Astrocyte (in vitro differentiated cells and primary cell): ENCODE results near the gene DIP2C. TPM values are rescaled to one million over a fixed set of nuclear protein-coding genes. Genes with fewer than 3 reads are reported as not detected.
A peak's percentile ranks its signal among the peaks of the same experiment; 100 is the strongest.

Source experiments
- DNase-seq: peaks from one replicate; pipeline ENCODE4 v3.0.0-alpha.2; 2010; ENCODE audit warnings: low read depth
- FAIRE-seq: peaks from 2 replicates; lab custom pipeline; 2011; peaks lifted over from hg19 to GRCh38; lab: Jason Lieb, UNC
- H2AFZ ChIP-seq: 2 replicates; pipeline ENCODE4 v1.6.0; 2012; ENCODE audit warnings: low read depth, low read length, inconsistent platforms
- H3K27ac ChIP-seq: 2 replicates; pipeline ENCODE4 v1.5.1; 2011; ENCODE audit warnings: low read depth, low read length, inconsistent platforms
- H3K27me3 ChIP-seq: 2 replicates; pipeline ENCODE4 v1.6.0; 2011; ENCODE audit warnings: low read length, inconsistent platforms; ENCODE audit not compliant: insufficient read depth
- H3K36me3 ChIP-seq: 2 replicates; pipeline ENCODE4 v1.5.1; 2011; ENCODE audit warnings: low read length, inconsistent platforms; ENCODE audit not compliant: insufficient read depth
- H3K4me1 ChIP-seq: 2 replicates; pipeline ENCODE4 v1.5.1; 2011; ENCODE audit warnings: low read length, inconsistent platforms; ENCODE audit not compliant: insufficient read depth
- H3K4me2 ChIP-seq: 2 replicates; pipeline ENCODE4 v1.6.0; 2012; ENCODE audit warnings: low read length, inconsistent platforms
- H3K4me3 ChIP-seq: 2 replicates; pipeline ENCODE4 v1.5.1; 2011; ENCODE audit warnings: low read depth, mild to moderate bottlenecking, low read length, inconsistent platforms; ENCODE audit not compliant: insufficient read depth
- H3K79me2 ChIP-seq: 2 replicates; pipeline ENCODE4 v1.6.0; 2012; ENCODE audit warnings: mild to moderate bottlenecking, low read length, inconsistent platforms; ENCODE audit not compliant: insufficient read depth
- H3K9ac ChIP-seq: 2 replicates; pipeline ENCODE4 v1.6.0; 2012; ENCODE audit warnings: mild to moderate bottlenecking, low read length, inconsistent platforms
- H3K9me3 ChIP-seq: 2 replicates; pipeline ENCODE4 v1.5.1; 2012; ENCODE audit warnings: low read depth, mild to moderate bottlenecking, low read length, inconsistent platforms; ENCODE audit not compliant: insufficient read depth
- H4K20me1 ChIP-seq: 2 replicates; pipeline ENCODE4 v1.6.0; 2012; ENCODE audit warnings: low read length, inconsistent platforms; ENCODE audit not compliant: insufficient read depth
- H3K27ac Mint-ChIP-seq: one replicate; pipeline ENCODE4 v1.8.0; 2021; ENCODE audit warnings: mild to moderate bottlenecking, mixed read lengths; ENCODE audit not compliant: unreplicated experiment
- H3K27me3 Mint-ChIP-seq: one replicate; pipeline ENCODE4 v1.8.0; 2021; ENCODE audit warnings: low read depth, mixed read lengths; ENCODE audit not compliant: unreplicated experiment
- H3K36me3 Mint-ChIP-seq: one replicate; pipeline ENCODE4 v1.8.0; 2021; ENCODE audit warnings: low read depth, mixed read lengths; ENCODE audit not compliant: unreplicated experiment
- H3K4me1 Mint-ChIP-seq: one replicate; pipeline ENCODE4 v1.8.0; 2021; ENCODE audit warnings: low read depth, mixed read lengths; ENCODE audit not compliant: unreplicated experiment
- H3K4me3 Mint-ChIP-seq: one replicate; pipeline ENCODE4 v1.8.0; 2021; ENCODE audit warnings: mild to moderate bottlenecking, moderate library complexity, mixed read lengths; ENCODE audit not compliant: unreplicated experiment
- H3K9me3 Mint-ChIP-seq: one replicate; pipeline ENCODE4 v1.8.0; 2021; ENCODE audit warnings: mild to moderate bottlenecking, mixed read lengths; ENCODE audit not compliant: unreplicated experiment
- EZH2 ChIP-seq: IDR thresholded peaks from 2 replicates; pipeline ENCODE4 v1.6.1; 2012; ENCODE audit warnings: mild to moderate bottlenecking, low read length, inconsistent platforms; ENCODE audit not compliant: insufficient read depth
- total RNA-seq: library from RNA; stranded (reverse); gene quantifications from 2 replicates; pipeline ENCODE4 v1.2.1, GENCODE V29; 2021
- TF ChIP-seq, protein P1 (sequence below): IDR thresholded peaks from 2 replicates; pipeline ENCODE4 v1.5.1; 2011; ENCODE audit warnings: low read depth, mild to moderate bottlenecking, inconsistent platforms, low read length, moderate library complexity; ENCODE audit not compliant: insufficient read depth

The DIP2C gene
- total RNA-seq, 1 donor from 2014 or later, result 27.3 TPM

DNA sequence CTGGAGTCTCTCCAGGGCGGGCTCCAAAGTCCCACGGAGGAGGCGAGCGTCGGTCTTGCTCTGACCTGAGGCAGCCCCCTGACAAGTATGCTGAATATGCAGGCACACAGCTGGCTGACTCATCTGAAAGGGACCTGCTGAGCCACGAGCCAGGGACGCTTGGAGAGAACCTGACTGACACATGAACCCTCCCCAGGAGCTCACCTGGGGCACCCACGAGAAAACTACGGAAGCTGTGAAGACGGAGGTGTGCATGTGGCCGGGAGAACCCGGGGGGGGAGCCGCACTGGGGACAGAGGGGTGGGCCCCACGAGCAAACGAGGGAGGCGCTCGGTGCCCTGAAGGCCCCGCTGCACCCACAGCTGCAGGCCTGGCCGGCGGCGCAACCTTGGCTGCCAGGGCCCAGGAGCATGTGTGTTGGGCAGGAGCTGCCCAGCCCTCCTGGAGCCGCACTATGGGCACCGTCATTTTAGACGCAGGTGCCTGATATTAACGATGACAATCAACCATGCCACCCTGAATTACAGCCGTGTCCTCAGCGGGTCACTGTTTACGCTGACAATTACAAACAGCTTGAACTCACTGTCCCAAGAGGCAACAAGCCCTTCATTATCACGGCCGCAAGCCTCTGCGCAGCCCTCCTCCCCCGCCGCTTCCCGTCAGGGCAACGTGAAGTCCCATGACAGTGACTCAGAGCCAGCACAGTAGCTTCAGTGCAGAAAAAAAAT is 64.7 kb downstream of the DIP2C start:
- peaks cover 92% of the 10 kb centered on the region for H3K79me2 ChIP-seq
- Mint-ChIP-seq H3K4me3 (peak overlapping the region; percentile 37), H3K4me1 (peaks cover 44% of the 10 kb centered on the region), H3K27me3 (no peaks in the 10 kb centered on the region), H3K36me3 (peaks cover 14% of the 10 kb centered on the region), H3K9me3 (no peaks in the 10 kb centered on the region), H3K27ac (peak overlapping the region; percentile 98)
- H2AFZ ChIP-seq, result peak overlapping the region; percentile 54
- H3K4me3 ChIP-seq, result peak overlapping the region; percentile 22
- DNase-seq (peak; percentile 88), FAIRE-seq (no peak)
- no peaks in the 10 kb centered on the region for H3K27me3 ChIP-seq
- H3K4me2 ChIP-seq, result peak overlapping the region; percentile 85
- TF ChIP-seq, protein P1, sequence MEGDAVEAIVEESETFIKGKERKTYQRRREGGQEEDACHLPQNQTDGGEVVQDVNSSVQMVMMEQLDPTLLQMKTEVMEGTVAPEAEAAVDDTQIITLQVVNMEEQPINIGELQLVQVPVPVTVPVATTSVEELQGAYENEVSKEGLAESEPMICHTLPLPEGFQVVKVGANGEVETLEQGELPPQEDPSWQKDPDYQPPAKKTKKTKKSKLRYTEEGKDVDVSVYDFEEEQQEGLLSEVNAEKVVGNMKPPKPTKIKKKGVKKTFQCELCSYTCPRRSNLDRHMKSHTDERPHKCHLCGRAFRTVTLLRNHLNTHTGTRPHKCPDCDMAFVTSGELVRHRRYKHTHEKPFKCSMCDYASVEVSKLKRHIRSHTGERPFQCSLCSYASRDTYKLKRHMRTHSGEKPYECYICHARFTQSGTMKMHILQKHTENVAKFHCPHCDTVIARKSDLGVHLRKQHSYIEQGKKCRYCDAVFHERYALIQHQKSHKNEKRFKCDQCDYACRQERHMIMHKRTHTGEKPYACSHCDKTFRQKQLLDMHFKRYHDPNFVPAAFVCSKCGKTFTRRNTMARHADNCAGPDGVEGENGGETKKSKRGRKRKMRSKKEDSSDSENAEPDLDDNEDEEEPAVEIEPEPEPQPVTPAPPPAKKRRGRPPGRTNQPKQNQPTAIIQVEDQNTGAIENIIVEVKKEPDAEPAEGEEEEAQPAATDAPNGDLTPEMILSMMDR, result no peak
- no peak for TF ChIP-seq EZH2
- no peaks in the 10 kb centered on the region for H3K9me3 ChIP-seq
- H3K36me3 ChIP-seq, result no peaks in the 10 kb centered on the region
- peak overlapping the region; percentile 94 for H3K27ac ChIP-seq
- peaks cover 25% of the 10 kb centered on the region for H3K4me1 ChIP-seq
- H3K9ac ChIP-seq, result peak overlapping the region; percentile 82
- peaks cover 65% of the 10 kb centered on the region for H4K20me1 ChIP-seq

DNA sequence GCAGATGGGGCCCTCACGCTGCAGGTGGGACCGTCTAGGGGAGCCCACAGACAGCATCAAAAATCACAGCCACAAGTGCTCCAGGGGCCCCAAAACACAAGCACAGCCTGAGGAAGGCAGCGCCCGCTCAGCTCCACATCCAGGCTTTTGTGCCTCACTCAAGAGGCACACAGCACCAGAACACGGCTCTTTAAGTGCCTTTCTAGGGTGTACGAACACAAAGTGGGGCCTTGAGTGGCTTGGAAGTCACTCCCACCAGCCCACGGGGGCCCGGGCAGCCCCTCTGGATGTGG is 65.2 kb downstream of the DIP2C start:
- Histone ChIP-seq H3K4me2 (peak overlapping the region; percentile 85), H3K79me2 (peaks cover 91% of the 10 kb centered on the region), H4K20me1 (peaks cover 69% of the 10 kb centered on the region), H3K9me3 (no peaks in the 10 kb centered on the region), H3K4me1 (peaks cover 25% of the 10 kb centered on the region), H3K9ac (peak overlapping the region; percentile 82), H2AFZ (no peak overlapping the region), H3K36me3 (no peaks in the 10 kb centered on the region), H3K27me3 (no peaks in the 10 kb centered on the region), H3K27ac (peak overlapping the region; percentile 94), H3K4me3 (no peak overlapping the region)
- TF ChIP-seq, protein P1, result no peak
- no peak for TF ChIP-seq EZH2
- DNase-seq, result no peak
- H3K4me1 Mint-ChIP-seq, result peaks cover 44% of the 10 kb centered on the region
- H3K27me3 Mint-ChIP-seq, result no peaks in the 10 kb centered on the region
- H3K36me3 Mint-ChIP-seq, result peaks cover 14% of the 10 kb centered on the region
- no peaks in the 10 kb centered on the region for H3K9me3 Mint-ChIP-seq
- no peak overlapping the region for H3K4me3 Mint-ChIP-seq
- no peak for FAIRE-seq
- peak overlapping the region; percentile 98 for H3K27ac Mint-ChIP-seq
